ENCODE results near the gene RAP1GAP2. TPM values are rescaled to one million over a fixed set of nuclear protein-coding genes. Genes with fewer than 3 reads are reported as not detected.

RAP1GAP2 gene
- total and polyA plus RNA-seq, 10 donors = 1.2 to 32.7 (median 14.1) TPM

- Histone ChIP-seq H3K36me3 (peaks cover 0 to 97% (median 19%) of the 10 kb centered on the region in 6 donors), H3K27ac (no peak overlapping the region), H3K4me1 (no peaks in the 10 kb centered on the region), H3K9me3 (peaks cover 0 to 34% (median 29%) of the 10 kb centered on the region in 8 donors), H3K27me3 (replicated peaks in 1 of 7) (no peaks in the 10 kb centered on the region), H3K4me3 (no peak overlapping the region)
- intact Hi-C loops (cut with DNase I; ENCODE audit: low total_unique reads) = loop anchor here (5.0 kb wide), 1 partner anchor 192 kb away; no protein-coding TSS in a partner anchor
- TF ChIP-seq POLR2AphosphoS5 (IDR thresholded peaks at IDR 0.05) (no peak), POLR2A (IDR thresholded peaks at IDR 0.05) (no peak), CTCF (IDR thresholded peaks at IDR 0.05 in 8 of 11, conservative IDR thresholded peaks at IDR 0.05 in 3 of 11) (no peak)
- no peak for DNase-seq
- 75 to 88% (median 83%) methylated on average over 6 to 9 of the region's 9 CpGs for WGBS, 5 donors
These were observed 223.5 kb downstream of the RAP1GAP2 start for GRCh38 chr17:3019761-3020160.

- no peak overlapping the region for H3K27ac ChIP-seq
- H3K27me3 ChIP-seq (replicated peaks in 1 of 7) = no peaks in the 10 kb centered on the region
- H3K9me3 ChIP-seq = peaks cover 0 to 35% (median 29%) of the 10 kb centered on the region in 8 donors
- peak; percentile 33 for DNase-seq
- H3K36me3 ChIP-seq = peaks cover 0 to 95% (median 19%) of the 10 kb centered on the region in 6 donors
- no peaks in the 10 kb centered on the region for H3K4me1 ChIP-seq
- no peak overlapping the region for H3K4me3 ChIP-seq
- WGBS, 5 donors = 95 to 99% (median 97%) methylated on average over 15 to 16 of the region's 16 CpGs
- intact Hi-C loops (cut with DNase I; ENCODE audit: low total_unique reads) = no loop called here
- no peak for TF ChIP-seq CTCF (IDR thresholded peaks at IDR 0.05 in 8 of 11, conservative IDR thresholded peaks at IDR 0.05 in 3 of 11)
- TF ChIP-seq POLR2AphosphoS5 (IDR thresholded peaks at IDR 0.05) = no peak
- TF ChIP-seq POLR2A (IDR thresholded peaks at IDR 0.05) = no peak
These were observed 224.1 kb downstream of the RAP1GAP2 start for GRCh38 chr17:3020381-3020780.

DNA sequence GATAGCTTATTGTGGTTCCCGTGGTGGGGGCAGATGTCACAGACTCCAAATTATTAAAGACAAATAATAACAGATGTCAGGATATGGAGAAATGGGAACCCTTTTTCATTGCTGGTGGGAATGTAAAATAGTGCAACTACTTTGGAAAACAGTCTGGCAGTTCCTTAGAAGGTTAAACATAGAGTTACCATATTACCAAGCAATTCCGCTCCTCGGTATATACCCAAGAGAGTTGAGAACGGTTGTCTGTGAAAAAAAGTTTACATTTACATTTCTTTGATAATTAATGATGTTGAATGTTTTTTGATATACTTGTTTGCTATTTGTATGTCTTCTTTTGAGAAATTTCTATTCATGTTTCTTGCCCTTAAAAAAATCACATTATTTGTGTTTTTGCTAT lies 226.0 kb downstream of the RAP1GAP2 start:
- H3K4me3 ChIP-seq = no peak overlapping the region
- TF ChIP-seq CTCF (IDR thresholded peaks at IDR 0.05 in 8 of 11, conservative IDR thresholded peaks at IDR 0.05 in 3 of 11) = no peak
- no peak for TF ChIP-seq POLR2AphosphoS5 (IDR thresholded peaks at IDR 0.05)
- no peak for TF ChIP-seq POLR2A (IDR thresholded peaks at IDR 0.05)
- no peak for DNase-seq
- WGBS, 5 donors = 91 to 97% (median 93%) methylated on average over 4 of the region's 4 CpGs
- H3K27ac ChIP-seq = no peak overlapping the region
- intact Hi-C loops (cut with DNase I; ENCODE audit: low total_unique reads) = no loop called here
- H3K27me3 ChIP-seq (replicated peaks in 1 of 7) = no peaks in the 10 kb centered on the region
- H3K36me3 ChIP-seq = peaks cover 0 to 95% (median 27%) of the 10 kb centered on the region in 6 donors
- peaks cover 0 to 35% (median 29%) of the 10 kb centered on the region in 8 donors for H3K9me3 ChIP-seq
- H3K4me1 ChIP-seq = no peaks in the 10 kb centered on the region

DNA sequence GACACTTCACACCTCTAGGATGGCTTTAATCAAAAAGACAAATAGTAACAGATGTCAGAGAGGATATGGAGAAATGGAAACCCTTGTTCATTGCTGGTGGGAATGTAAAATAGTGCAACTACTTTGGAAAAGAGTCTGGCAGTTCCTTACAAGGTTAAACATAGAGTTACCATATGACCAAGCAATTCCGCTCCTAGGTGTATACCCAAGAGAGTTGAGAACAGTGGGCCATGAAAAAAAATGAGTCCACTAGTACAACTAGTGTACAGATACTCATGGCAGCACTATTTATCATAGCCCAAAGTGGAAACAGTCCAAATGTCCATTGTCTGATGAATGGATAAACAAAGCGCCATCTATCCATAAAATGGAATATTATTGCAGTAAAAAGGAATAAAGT lies 228.1 kb downstream of the RAP1GAP2 start:
- WGBS, 5 donors = 96 to 99% (median 96%) methylated on average over 2 of the region's 2 CpGs
- intact Hi-C loops (cut with DNase I; ENCODE audit: low total_unique reads) = no loop called here
- H3K9me3 ChIP-seq = peaks cover 0 to 35% (median 29%) of the 10 kb centered on the region in 8 donors
- H3K4me3 ChIP-seq = no peak overlapping the region
- H3K27ac ChIP-seq = no peak overlapping the region
- H3K4me1 ChIP-seq = no peaks in the 10 kb centered on the region
- H3K27me3 ChIP-seq (replicated peaks in 1 of 7) = no peaks in the 10 kb centered on the region
- peaks cover 0 to 95% (median 27%) of the 10 kb centered on the region in 6 donors for H3K36me3 ChIP-seq
- TF ChIP-seq POLR2A (IDR thresholded peaks at IDR 0.05) (no peak), POLR2AphosphoS5 (IDR thresholded peaks at IDR 0.05) (no peak), CTCF (IDR thresholded peaks at IDR 0.05 in 8 of 11, conservative IDR thresholded peaks at IDR 0.05 in 3 of 11) (no peak)
- DNase-seq = no peak

Data from spleen (tissue), 11 donors.